ENCODE results near the gene KIAA1586. TPM values are rescaled to one million over a fixed set of nuclear protein-coding genes. Genes with fewer than 3 reads are reported as not detected.
"Not testable (repeated sequence)": the region's sequence is repeated elsewhere in the genome, so short reads cannot be mapped to it uniquely, and the experiment has no call there.

KIAA1586 gene
- total RNA-seq, 1 donor from 2014 or later, result 116 TPM

GRCh38 chr6:57044568-57044967 is 1.9 kb upstream of the KIAA1586 start:
- no peak for DNase-seq

DNA sequence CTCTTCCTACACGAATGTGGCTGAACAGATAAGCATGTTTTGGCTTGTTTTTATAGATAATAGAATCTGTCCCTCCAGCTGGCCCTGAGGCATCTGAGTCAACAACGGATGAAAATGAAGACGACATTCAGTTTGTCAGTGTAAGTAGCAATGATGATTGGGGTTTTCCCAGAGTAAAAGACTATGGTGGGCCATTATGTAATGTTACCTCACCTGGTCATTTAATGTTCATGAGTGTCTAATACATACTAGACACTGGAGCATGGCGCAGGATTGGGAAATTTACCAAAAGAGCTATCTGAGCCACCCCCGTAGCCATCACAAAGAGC is 728 bp downstream of the KIAA1586 start:
- DNase-seq, result not testable (repeated sequence)

DNA sequence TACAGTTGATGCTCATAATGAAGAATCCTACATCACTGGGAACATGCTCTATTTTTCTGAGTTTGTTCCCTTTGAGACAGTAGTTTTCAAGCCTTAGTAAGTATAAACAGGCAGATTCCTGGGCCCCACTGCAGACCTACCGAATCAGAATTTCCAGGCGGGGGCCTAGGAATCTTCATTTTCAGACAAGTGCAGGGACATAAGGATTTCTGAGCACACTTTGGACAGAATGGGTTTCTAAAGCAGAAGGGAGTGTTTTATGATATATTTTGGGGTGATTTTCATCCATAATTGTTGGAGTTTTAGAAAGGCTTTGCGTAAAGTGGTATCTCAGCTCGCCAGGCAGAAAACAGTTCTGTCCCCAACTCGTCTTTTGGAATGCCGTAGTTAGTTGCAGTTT is 1.4 kb downstream of the KIAA1586 start:
- not testable (repeated sequence) for DNase-seq

DNA sequence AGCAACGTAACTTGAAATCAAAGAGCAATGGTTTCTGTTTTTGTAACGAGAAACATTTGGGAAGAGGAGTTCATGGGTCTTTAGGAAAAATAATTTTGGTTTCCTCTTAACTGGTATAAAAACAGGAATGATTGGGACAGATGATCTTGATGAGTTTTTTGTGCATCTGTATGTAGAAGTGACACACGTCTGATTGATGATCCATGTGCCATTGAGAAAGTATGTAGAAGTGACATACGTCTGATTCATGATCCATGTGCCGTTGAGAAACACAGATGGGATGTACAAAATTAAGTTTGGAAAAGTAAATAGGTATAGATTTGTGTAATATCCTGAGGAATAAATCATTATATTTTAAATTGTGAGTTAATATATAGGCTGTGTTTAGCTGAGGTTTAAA is 2.1 kb downstream of the KIAA1586 start:
- no peak for DNase-seq

DNA sequence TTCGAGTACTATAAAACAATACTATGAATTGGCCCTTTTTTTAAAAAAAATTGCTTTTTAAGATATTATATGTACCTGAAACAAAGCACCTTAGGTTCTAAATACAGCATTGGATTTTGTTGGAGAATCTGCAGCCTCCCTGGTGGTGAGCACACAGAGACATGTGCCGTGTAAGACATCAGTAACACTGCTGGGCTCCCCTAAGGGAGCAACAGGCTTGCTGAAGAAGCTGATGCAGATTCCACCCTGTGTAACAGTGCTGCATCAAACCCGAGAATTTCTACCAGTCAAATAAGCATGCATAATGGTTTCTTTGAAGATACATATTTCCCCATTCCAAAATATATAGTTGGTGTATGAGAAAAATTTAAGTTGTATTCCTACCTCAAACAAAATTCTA is 17.4 kb downstream of the KIAA1586 start:
- DNase-seq, result no peak

- no peak for DNase-seq
Measured at GRCh38 chr6:57064809-57065208, 18.3 kb downstream of the KIAA1586 start.

GRCh38 chr6:57068061-57068460 is 21.6 kb downstream of the KIAA1586 start:
- DNase-seq, result no peak

DNA sequence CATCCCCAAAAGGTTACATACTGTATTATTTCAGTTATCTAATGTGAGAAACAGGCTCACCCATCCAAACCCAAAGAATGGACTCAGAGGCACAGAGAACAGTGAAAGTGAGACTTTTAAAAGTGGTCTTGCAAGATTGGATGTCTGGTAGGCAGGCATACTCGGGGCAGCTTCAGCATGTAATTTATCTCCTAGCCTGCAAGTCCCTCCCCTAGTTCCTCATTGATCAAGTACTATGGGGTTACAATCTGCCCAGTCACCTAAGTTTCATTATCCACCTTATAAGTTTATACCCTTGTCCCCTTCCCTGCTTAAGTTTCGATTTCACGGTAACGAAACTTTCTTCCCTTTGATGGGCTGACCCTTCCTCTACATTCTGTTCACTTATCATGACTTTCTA is 22.7 kb downstream of the KIAA1586 start:
- no peak for DNase-seq

- no peak for DNase-seq
Measured at GRCh38 chr6:57069920-57070331, 23.4 kb downstream of the KIAA1586 start.

GRCh38 chr6:57072108-57072507 is 25.6 kb downstream of the KIAA1586 start:
- no peak for DNase-seq

GRCh38 chr6:57074383-57074782 is 27.9 kb downstream of the KIAA1586 start:
- DNase-seq, result no peak

DNA sequence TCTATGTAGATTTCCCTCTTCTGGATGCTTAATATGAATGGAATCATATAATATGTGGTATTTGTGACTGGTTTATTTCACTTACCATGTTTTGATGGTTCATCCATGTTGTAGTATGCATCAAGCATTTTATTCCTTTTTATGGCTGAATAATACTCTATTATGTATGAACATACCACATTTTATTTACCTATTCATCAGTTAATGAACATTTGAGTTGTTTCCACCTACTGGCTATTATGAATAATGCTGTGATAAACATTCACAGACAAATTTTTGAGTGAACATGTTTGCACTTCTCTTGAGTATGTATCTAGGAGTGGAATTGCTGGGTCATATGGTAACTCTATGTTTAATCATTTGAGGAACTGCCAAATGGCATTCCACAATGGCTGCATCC is 28.6 kb downstream of the KIAA1586 start:
- no peak for DNase-seq

- no peak for DNase-seq
Measured at GRCh38 chr6:57078531-57079207, 32.2 kb downstream of the KIAA1586 start.

DNA sequence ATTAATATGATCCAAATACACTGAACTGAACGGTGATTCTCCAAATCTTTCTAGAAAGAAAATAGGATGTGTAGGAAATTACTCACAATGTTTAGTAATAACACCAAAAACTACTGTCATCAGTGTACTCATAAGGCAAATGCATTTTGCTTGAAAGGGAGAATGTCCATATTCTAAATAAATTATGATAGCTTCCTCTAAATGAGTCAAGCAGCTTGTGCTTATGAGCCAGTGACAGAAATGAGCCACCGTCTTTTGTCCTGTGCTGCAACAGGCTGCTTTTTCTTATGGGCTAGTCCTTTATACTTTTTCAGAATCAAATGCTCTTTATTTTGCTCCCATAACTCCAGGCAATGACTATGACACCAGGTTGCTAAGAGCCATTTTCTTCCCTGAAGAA is 39.0 kb downstream of the KIAA1586 start:
- no peak for DNase-seq

DNA sequence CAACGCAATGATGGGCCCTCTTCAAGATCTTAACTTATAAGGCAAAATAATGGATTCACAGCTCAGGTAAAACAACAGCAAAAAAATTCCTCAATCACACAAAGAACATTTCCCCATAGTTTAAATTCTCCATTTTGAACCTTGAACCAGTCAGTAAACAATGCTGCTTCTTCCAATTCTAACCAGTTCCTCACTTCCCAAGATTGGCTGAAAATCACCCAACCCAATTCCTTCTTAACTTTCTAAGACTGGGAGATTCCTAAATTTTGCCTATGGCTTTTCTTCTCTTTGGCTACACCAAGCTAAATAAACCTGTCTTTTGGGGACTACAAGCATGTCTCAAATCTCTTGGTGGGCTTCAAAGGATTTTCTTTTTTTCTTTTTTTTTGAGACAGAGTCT is 40.4 kb downstream of the KIAA1586 start:
- no peak for DNase-seq

DNA sequence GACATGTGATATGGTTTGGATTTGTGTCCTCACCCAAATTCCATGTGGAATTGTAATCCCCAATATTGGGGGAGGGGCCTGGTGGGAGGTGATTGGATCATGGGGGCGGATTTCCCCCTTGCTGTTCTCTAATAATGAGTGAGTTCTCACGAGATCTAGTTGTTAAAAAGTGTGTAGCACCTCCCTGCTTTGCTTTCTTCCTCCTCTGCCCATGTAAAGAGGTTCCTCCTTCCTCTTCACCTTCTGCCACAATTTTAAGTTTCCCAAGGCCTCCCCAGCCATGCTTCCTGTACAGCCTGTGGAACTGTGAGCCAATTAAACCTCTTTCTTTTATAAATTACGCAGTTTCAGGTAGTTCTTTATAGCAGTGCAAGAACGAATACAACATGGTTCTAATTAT is 41.4 kb downstream of the KIAA1586 start:
- DNase-seq, result no peak

- DNase-seq, result no peak
Measured at GRCh38 chr6:57089265-57089664, 42.8 kb downstream of the KIAA1586 start.

GRCh38 chr6:57089687-57090457 is 43.4 kb downstream of the KIAA1586 start, which contains the start of gene ZNF451:
TSS of gene ZNF451 (plus strand) at chr6:57090188. CDS start at chr6:57090254, 66 bp downstream.
- DNase-seq, result peak; percentile 99

DNA sequence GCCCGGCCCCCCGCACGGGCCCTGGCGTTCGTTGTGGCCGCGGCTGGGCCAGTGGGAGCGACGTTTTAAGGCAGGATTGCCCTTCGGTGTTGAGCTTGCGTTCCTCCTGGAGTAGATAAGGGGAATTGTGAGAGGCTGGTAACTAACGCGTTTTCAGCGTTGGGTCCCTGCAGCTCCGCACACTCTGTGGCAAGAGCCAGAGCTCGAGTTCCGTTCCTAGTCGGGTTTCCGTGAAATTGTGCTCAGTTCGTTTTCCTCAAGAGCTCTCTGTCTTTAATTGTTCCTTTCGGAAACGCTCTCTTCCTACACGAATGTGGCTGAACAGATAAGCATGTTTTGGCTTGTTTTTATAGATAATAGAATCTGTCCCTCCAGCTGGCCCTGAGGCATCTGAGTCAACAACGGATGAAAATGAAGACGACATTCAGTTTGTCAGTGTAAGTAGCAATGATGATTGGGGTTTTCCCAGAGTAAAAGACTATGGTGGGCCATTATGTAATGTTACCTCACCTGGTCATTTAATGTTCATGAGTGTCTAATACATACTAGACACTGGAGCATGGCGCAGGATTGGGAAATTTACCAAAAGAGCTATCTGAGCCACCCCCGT is 44.1 kb downstream of the KIAA1586 start:
- not testable (repeated sequence) for DNase-seq

GRCh38 chr6:57091375-57091774 is 44.9 kb downstream of the KIAA1586 start:
- not testable (repeated sequence) for DNase-seq

GRCh38 chr6:57094689-57095088 is 48.2 kb downstream of the KIAA1586 start:
- no peak for DNase-seq

DNA sequence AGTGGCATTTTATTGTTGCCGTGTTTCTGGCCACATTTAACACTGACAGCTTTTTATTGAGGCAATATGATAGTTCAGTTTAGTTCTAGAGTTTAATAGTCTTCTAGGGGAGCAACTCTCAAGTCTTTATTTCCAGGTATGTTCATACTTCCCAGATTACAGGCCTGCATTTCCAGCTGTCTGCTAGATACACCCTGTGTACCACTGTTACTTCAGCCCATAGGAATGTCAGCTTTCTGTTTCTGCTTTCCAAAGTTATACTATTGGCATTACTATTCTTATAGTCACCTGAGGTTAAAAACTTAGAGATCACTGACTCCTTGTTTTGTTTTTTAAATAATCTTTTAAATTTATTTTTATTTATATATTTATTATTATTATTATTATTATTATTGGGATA is 51.1 kb downstream of the KIAA1586 start:
- DNase-seq, result no peak

- no peak for DNase-seq
Measured at GRCh38 chr6:57102976-57103375, 56.5 kb downstream of the KIAA1586 start.

DNA sequence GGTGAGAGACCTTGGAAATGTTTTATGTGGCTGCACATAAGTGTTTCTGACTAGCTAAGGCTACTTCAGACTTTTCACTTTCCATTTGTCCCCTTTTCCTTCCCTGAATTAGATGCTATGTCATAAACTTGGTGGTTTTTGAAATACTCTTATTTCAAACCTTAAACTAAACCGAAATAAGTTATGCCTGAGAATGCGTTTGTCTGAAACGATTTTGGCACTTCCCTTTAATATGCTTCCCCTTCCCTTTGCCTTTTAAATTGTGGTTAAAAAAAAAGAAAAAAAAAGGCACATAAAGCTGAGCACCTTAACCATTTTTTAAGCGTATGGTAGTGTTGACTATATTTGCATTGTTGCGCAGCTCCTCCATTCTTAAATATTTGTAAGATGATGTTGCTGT is 57.8 kb downstream of the KIAA1586 start:
- no peak for DNase-seq
